Mucosa of descending colon (tissue), 3 donors: ENCODE results near the gene SLC9A2. TPM values are rescaled to one million over a fixed set of nuclear protein-coding genes. Genes with fewer than 3 reads are reported as not detected.

ENCODE experiments used
- ATAC-seq: fragments of 200-7000 bp; cut with Tn5 transposase; one replicate; pipeline ENCODE4 v1.9.1; 2020; ENCODE audit warnings: mild to moderate bottlenecking, moderate library complexity
- DNase-seq, 3 donors: peaks; one replicate each; pipeline ENCODE4 v3.0.0-alpha.2; 2020
- H3K36me3 ChIP-seq: fragments of 200-600 bp; one replicate; pipeline ENCODE4 v1.8.0; 2021; ENCODE audit warnings: low read depth, mild to moderate bottlenecking
- H3K4me1 ChIP-seq: fragments of 200-600 bp; one replicate; pipeline ENCODE4 v1.8.0; 2021; ENCODE audit warnings: low read depth, mild to moderate bottlenecking
- H3K4me3 ChIP-seq: fragments of 200-600 bp; one replicate; pipeline ENCODE4 v1.8.0; 2021; ENCODE audit warnings: mild to moderate bottlenecking
- H3K9me3 ChIP-seq: fragments of 200-600 bp; one replicate; pipeline ENCODE4 v1.8.0; 2021; ENCODE audit warnings: mild to moderate bottlenecking
- CTCF ChIP-seq: fragments of 200-600 bp; IDR thresholded peaks from one replicate; pipeline ENCODE4 v1.8.0; 2022; ENCODE audit warnings: antibody characterized with exemption, mild to moderate bottlenecking
- intact Hi-C, 2 donors: fragments of 100-400 bp; cut with DNase I in 1 of 2; cut with micrococcal nuclease in 1 of 2; formaldehyde crosslinking; loops; one replicate each; pipeline versions ENCODE4 v1.11.0 to v1.11.1; 2022; cut with DNase I, micrococcal nuclease
- total RNA-seq, 3 donors: library from RNA; stranded (reverse); fragmentation: NEBNext Ultra II Directional in 2 of 3; extraction: Animal tissue kit (Norgen Biotek cat#: 25700) in 2 of 3; gene quantifications; one replicate each; pipeline versions ENCODE4 v1.2.1 to v1.2.4, GENCODE V29; 2021 to 2023
- donor health status: DM: no; HTN: no; CAD: no; lungs with moderate emphysema.
- donor health status: DM: no; HTN: no; CAD: no.
- donor health status: DM: no; HTN: yes; CAD: no.

Gene SLC9A2
- total RNA-seq, 3 donors from 2014 or later = 32.2 to 92.9 (median 67.1) TPM

- TF ChIP-seq CTCF = no peak
- peak; percentile 67 to 73 (median 69) for DNase-seq
- Histone ChIP-seq H3K4me3 (no peak overlapping the region), H3K4me1 (no peaks in the 10 kb centered on the region), H3K9me3 (no peaks in the 10 kb centered on the region), H3K36me3 (no peaks in the 10 kb centered on the region)
- ATAC-seq = peak; percentile 85
- intact Hi-C loops = no loop called here
These were observed 79.2 kb downstream of the SLC9A2 start for GRCh38 chr2:102698369-102699111.

GRCh38 chr2:102703305-102703704 lies 84.0 kb downstream of the SLC9A2 start:
- Histone ChIP-seq H3K4me3 (no peak overlapping the region), H3K4me1 (no peaks in the 10 kb centered on the region), H3K36me3 (no peaks in the 10 kb centered on the region), H3K9me3 (no peaks in the 10 kb centered on the region)
- DNase-seq = no peak
- no peak for TF ChIP-seq CTCF
- ATAC-seq = no peak
- intact Hi-C loops = loop anchor here in 1 of 2 donors (10.0 kb wide), 1 partner anchor 229 kb away; the partner anchor contains the start of gene SLC9A4

GRCh38 chr2:102703748-102704147 lies 84.4 kb downstream of the SLC9A2 start:
- no peaks in the 10 kb centered on the region for H3K4me1 ChIP-seq
- peak in 1 of 3 donors; percentile 68 for DNase-seq
- TF ChIP-seq CTCF = no peak
- ATAC-seq = peak; percentile 69
- no peak overlapping the region for H3K4me3 ChIP-seq
- H3K9me3 ChIP-seq = no peaks in the 10 kb centered on the region
- no peaks in the 10 kb centered on the region for H3K36me3 ChIP-seq
- intact Hi-C loops = loop anchor here in 1 of 2 donors (10.0 kb wide), 1 partner anchor 229 kb away; the partner anchor contains the start of gene SLC9A4

- Histone ChIP-seq H3K36me3 (no peaks in the 10 kb centered on the region), H3K4me3 (no peak overlapping the region), H3K9me3 (no peaks in the 10 kb centered on the region), H3K4me1 (no peaks in the 10 kb centered on the region)
- intact Hi-C loops = loop anchor here in 1 of 2 donors (10.0 kb wide), 1 partner anchor 230 kb away; the partner anchor contains the start of gene SLC9A4
- TF ChIP-seq CTCF = no peak
- no peak for DNase-seq
- ATAC-seq = no peak
These were observed 85.2 kb downstream of the SLC9A2 start for GRCh38 chr2:102704531-102704930.

GRCh38 chr2:102707796-102708695 lies 88.7 kb downstream of the SLC9A2 start:
- Histone ChIP-seq H3K36me3 (no peaks in the 10 kb centered on the region), H3K4me1 (no peaks in the 10 kb centered on the region), H3K9me3 (no peaks in the 10 kb centered on the region), H3K4me3 (no peak overlapping the region)
- ATAC-seq (no peak), DNase-seq (no peak)
- no peak for TF ChIP-seq CTCF
- intact Hi-C loops = loop anchor here in 1 of 2 donors (10.0 kb wide), 1 partner anchor 233 kb away; the partner anchor contains the start of gene SLC9A4
